AG04450 (cell line): ENCODE measurements around the gene MTMR12. TPM values are rescaled to one million over a fixed set of nuclear protein-coding genes. Genes with fewer than 3 reads are reported as not detected.
"Not testable (repeated sequence)": the region's sequence is repeated elsewhere in the genome, so short reads cannot be mapped to it uniquely, and the experiment has no call there.

Experiments
- CTCF ChIA-PET: fragments of 300-600, 350-600 bp; formaldehyde crosslinking; extraction: SDS; loops from one replicate; lab custom pipeline; 2022; ENCODE audit warnings: antibody characterized with exemption, inconsistent platforms; lab: Charles Lee
- POLR2A ChIA-PET: fragments of 350-600 bp; formaldehyde crosslinking; extraction: SDS; loops from one replicate; lab custom pipeline; 2021; ENCODE audit warnings: antibody characterized with exemption, inconsistent platforms; lab: Yijun Ruan, JAX
- DNase-seq: peaks from one replicate; pipeline ENCODE4 v3.0.0-alpha.2; 2011; ENCODE audit warnings: low read depth, low spot score
- H3K27ac ChIP-seq: one replicate; pipeline ENCODE4 v1.5.1; 2012; ENCODE audit warnings: low read depth, low read length, control low read depth
- H3K27me3 ChIP-seq: one replicate; pipeline ENCODE4 v1.6.0; 2012; ENCODE audit warnings: low read length; ENCODE audit not compliant: control insufficient read depth, insufficient read depth
- H3K4me3 ChIP-seq: 2 replicates; pipeline ENCODE4 v1.5.1; 2011; ENCODE audit warnings: mild to moderate bottlenecking, low read depth, low read length, control low read depth
- H3K9me3 ChIP-seq: 2 replicates; pipeline ENCODE4 v1.5.1; 2012; ENCODE audit warnings: low read length; ENCODE audit not compliant: control insufficient read depth, insufficient read depth
- CTCF ChIP-seq: IDR thresholded peaks from 2 replicates; pipeline ENCODE4 v1.5.1; 2011; ENCODE audit warnings: low read depth, low read length, control low read depth, inconsistent platforms
- polyA plus RNA-seq: library from polyadenylated mRNA; depleted of rRNA; stranded (reverse); fragments of >200 nt; gene quantifications from 2 replicates; pipeline ENCODE4 v1.2.3, GENCODE V29; 2011

The MTMR12 gene
- polyA plus RNA-seq, 1 experiment, result 20.8 TPM

GRCh38 chr5:32291591-32291990 lies 21.1 kb downstream of the MTMR12 start:
- TF ChIP-seq CTCF, result no peak
- no peak for DNase-seq
- CTCF ChIA-PET, result no interaction called here
- H3K4me3 ChIP-seq, result no peak overlapping the region
- no peak overlapping the region for H3K27ac ChIP-seq
- H3K27me3 ChIP-seq, result no peaks in the 10 kb centered on the region
- H3K9me3 ChIP-seq, result no peaks in the 10 kb centered on the region
- POLR2A ChIA-PET, result no interaction called here

GRCh38 chr5:32290922-32291321 lies 21.8 kb downstream of the MTMR12 start:
- Histone ChIP-seq H3K4me3 (no peak overlapping the region), H3K9me3 (no peaks in the 10 kb centered on the region), H3K27me3 (no peaks in the 10 kb centered on the region), H3K27ac (no peak overlapping the region)
- ChIA-PET POLR2A (no interaction called here), CTCF (no interaction called here)
- DNase-seq, result no peak
- no peak for TF ChIP-seq CTCF

- H3K27me3 ChIP-seq, POLR2A ChIA-PET, H3K27ac ChIP-seq, CTCF ChIA-PET, DNase-seq, H3K9me3 ChIP-seq, H3K4me3 ChIP-seq: not testable (repeated sequence)
These were observed 22.2 kb downstream of the MTMR12 start for GRCh38 chr5:32290501-32290900.

- POLR2A ChIA-PET, H3K27ac ChIP-seq, H3K9me3 ChIP-seq, CTCF ChIA-PET, H3K4me3 ChIP-seq, DNase-seq, H3K27me3 ChIP-seq: not testable (repeated sequence)
These were observed 22.8 kb downstream of the MTMR12 start for GRCh38 chr5:32289986-32290385.

GRCh38 chr5:32288135-32288534 lies 24.6 kb downstream of the MTMR12 start:
- H3K27ac ChIP-seq, H3K9me3 ChIP-seq, H3K27me3 ChIP-seq, DNase-seq, CTCF ChIA-PET, H3K4me3 ChIP-seq: not testable (repeated sequence)
- POLR2A ChIA-PET, result interaction anchor here (0.5 kb wide), 1 partner anchor 117 kb away, joined by 3 read pairs; no protein-coding TSS in a partner anchor

GRCh38 chr5:32287525-32287924 lies 25.2 kb downstream of the MTMR12 start:
- H3K4me3 ChIP-seq, H3K27ac ChIP-seq, H3K27me3 ChIP-seq, H3K9me3 ChIP-seq, CTCF ChIA-PET, POLR2A ChIA-PET, DNase-seq: not testable (repeated sequence)

GRCh38 chr5:32285510-32286138 lies 27.1 kb downstream of the MTMR12 start:
- Histone ChIP-seq H3K9me3 (no peaks in the 10 kb centered on the region), H3K27ac (no peak overlapping the region), H3K4me3 (no peak overlapping the region), H3K27me3 (no peaks in the 10 kb centered on the region)
- POLR2A ChIA-PET, result no interaction called here
- no peak for DNase-seq
- TF ChIP-seq CTCF, result no peak
- CTCF ChIA-PET, result no interaction called here
